H1 (cell line): Measurements from ENCODE around the gene GDF15. TPM values are rescaled to one million over a fixed set of nuclear protein-coding genes. Genes with fewer than 3 reads are reported as not detected.

Experiments used
- BACH1 ChIP-seq: IDR thresholded peaks from 2 replicates; pipeline ENCODE4 v1.6.1; 2012; ENCODE audit warnings: low read length, improper control_type of control experiment
- KDM4A ChIP-seq: IDR thresholded peaks from one replicate; pipeline ENCODE4 v1.7.1; 2012; ENCODE audit warnings: low read depth, mild to moderate bottlenecking, moderate library complexity, low read length, inconsistent platforms; ENCODE audit not compliant: severe bottlenecking
- RBBP5 ChIP-seq: IDR thresholded peaks from 2 replicates; pipeline ENCODE4 v1.7.1; 2012; ENCODE audit warnings: low read depth, mild to moderate bottlenecking, inconsistent platforms, low read length, moderate library complexity, borderline replicate concordance
- SP4 ChIP-seq: IDR thresholded peaks from 2 replicates; pipeline ENCODE4 v1.6.1; 2012; ENCODE audit warnings: low read length, inconsistent platforms
- polyA plus RNA-seq, 7 experiments: library from polyadenylated mRNA; depleted of rRNA in 3 of 7; stranded (reverse) in 5 of 7; unstranded in 2 of 7; fragments of >200 nt in 5 of 7; fragments of 200-250 nt in 2 of 7; gene quantifications; 1 replicate in 5 of 7; 2 replicates in 1 of 7; 4 replicates in 1 of 7; pipeline versions ENCODE4 v1.2.1 to v1.2.3, GENCODE V29; 2011 to 2013; ENCODE audit warnings: missing spikeins in 2 of 7, mixed read lengths in 2 of 7
- total RNA-seq: library from RNA; stranded (reverse); fragmentation: NEBNext Ultra II Directional; extraction: Animal tissue kit (Norgen Biotek cat#: 25700); gene quantifications from 2 replicates; pipeline ENCODE4 v1.2.1, GENCODE V29; 2021

Gene GDF15
- total and polyA plus RNA-seq, 2 of the 8 experiments (the other 6 are each of a cell fraction or from before 2014, with no cell fraction given) = 4.1 to 8.5 TPM

DNA sequence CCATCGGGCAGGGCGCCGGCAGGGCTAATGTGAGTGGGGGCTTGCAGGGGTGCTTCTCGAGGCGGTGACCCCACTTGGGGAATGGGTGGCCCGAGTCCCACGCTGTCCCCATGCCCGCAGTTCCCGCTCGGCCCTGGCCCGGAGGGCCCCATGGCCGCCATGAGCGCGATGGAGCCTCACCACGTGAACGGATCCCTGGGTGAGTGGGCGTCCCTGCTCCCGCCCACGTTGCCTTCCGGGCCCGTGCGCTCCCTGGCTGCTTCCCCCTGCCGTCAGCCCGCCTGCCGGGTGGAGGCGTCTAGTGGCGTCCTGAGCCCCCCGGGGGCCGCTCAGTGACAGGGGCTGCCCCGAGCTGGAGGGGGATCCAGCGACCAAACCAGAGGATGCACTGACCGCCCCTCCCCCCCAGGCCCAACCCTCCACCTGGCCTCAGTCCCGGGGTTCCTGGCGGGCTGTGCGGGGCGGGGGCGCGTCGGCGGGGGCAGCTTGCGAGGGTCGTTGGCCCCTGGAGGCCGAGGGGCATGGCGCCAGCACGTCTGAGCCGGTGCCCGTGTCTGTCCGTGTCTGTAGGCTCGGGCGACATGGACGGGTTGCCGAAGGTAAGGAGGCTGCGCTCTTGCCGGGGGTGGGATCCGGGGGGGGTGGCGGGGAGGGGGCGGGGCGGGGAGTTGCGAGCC, 47.2 kb downstream of the GDF15 start (continued):
- TF ChIP-seq RBBP5 (peak; percentile 27; the same call in 1 of the 2 replicates), BACH1 (0 out of 2 replicates have a peak, but pooled peaks have one; percentile 18), KDM4A (peak; percentile 56), SP4 (no peak)
